A673 (cell line): ENCODE measurements around the gene TERB2.
"Not testable (repeated sequence)": the region's sequence is repeated elsewhere in the genome, so short reads cannot be mapped to it uniquely, and the experiment has no call there.

Source experiments
- EZH2 ChIP-seq: fragments of 200-600 bp; sonication (generic); IDR thresholded peaks from 2 replicates; pipeline ENCODE4 v1.6.1; 2017; ENCODE audit warnings: borderline replicate concordance, low read depth, mild to moderate bottlenecking, mixed read lengths, antibody characterized with exemption, low read length; ENCODE audit not compliant: poor library complexity, severe bottlenecking
- TF ChIP-seq, protein P1 (sequence below): fragments of 300-800, 200-600 bp; sonication (generic); conservative IDR thresholded peaks from 2 replicates; pipeline ENCODE4 v1.5.1; 2017; ENCODE audit warnings: low read depth, mild to moderate bottlenecking, antibody characterized with exemption, low read length, moderate library complexity, mixed read lengths

DNA sequence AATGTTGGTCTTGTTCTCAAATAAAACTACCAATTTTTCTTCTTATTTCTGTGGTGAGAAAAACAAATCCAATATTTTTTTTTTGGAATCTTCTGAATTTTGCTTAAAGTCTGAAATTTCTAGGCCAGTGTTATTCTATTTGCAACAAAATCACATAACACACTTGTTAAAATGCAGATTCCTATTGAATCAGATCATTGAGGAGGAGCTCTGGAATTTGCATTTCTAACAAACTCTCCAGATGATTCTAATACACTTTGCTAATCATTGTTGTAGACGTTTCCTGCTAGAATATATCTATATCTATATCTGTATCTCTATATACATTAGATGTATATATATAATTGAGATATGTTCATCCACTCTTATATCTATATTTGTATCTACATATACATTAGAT is 27.8 kb upstream of the TERB2 start:
- TF ChIP-seq, protein P1, sequence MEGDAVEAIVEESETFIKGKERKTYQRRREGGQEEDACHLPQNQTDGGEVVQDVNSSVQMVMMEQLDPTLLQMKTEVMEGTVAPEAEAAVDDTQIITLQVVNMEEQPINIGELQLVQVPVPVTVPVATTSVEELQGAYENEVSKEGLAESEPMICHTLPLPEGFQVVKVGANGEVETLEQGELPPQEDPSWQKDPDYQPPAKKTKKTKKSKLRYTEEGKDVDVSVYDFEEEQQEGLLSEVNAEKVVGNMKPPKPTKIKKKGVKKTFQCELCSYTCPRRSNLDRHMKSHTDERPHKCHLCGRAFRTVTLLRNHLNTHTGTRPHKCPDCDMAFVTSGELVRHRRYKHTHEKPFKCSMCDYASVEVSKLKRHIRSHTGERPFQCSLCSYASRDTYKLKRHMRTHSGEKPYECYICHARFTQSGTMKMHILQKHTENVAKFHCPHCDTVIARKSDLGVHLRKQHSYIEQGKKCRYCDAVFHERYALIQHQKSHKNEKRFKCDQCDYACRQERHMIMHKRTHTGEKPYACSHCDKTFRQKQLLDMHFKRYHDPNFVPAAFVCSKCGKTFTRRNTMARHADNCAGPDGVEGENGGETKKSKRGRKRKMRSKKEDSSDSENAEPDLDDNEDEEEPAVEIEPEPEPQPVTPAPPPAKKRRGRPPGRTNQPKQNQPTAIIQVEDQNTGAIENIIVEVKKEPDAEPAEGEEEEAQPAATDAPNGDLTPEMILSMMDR = not testable (repeated sequence)
- not testable (repeated sequence) for TF ChIP-seq EZH2
